ENCODE results near the gene MEF2A.
A peak's percentile ranks its signal among the peaks of the same experiment; 100 is the strongest.

The MEF2A gene

DNA sequence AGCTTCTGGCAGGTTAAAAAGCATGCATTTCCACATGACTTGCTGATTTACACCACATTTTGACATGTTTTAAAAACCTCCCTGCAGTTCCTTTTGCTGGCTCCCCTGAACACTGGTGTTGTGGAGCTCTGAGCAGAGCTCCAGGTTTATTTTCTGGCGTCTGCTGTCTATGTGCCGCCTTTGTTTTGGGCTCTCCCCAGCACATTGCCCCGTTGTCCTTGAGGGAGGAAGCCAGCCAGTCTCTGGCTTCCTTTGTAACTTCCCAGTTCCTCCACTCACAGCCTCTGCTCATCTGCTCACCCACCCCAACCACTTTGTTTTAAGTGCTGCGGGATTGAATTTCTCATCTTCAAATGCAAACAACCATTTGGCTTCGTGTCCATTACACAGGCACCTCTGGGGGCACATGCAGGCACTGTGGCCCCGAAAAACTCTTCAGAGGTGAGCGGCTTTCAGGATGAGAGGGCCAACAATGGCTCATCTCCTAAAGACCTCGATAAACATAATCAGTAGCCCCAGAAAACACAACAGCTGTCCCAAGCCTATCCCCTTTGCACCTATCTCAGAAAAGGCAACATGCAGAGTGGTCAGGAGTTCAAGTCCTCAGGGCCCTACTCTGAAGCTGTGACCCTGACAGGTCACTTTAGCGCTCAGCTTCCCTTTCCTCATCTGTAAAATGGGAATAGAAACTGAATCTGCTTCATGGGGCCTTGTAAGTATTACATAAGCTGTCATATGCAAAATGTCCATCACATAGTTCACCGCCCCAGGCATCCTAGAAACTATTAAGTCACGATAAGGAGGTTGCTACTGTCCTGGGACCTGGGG, 1.3 kb upstream of the MEF2A start:
- peak; percentile 68 for DNase-seq (ENCODE audit: low spot score)

DNA sequence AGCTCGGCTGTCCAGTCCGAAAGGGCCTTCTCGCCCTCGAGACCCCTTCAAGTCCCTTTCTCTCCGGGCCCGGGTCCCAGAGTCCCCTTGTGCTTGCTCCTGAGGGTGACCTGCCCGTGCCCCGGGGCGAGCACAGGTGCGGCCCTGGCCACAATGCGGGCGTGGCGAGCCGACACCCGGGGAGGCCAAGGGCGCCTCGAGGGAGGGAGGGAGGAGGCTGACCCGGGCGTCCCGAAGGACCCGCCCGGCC, 810 bp upstream of the MEF2A start:
- DNase-seq (ENCODE audit: low spot score) = no peak

DNA sequence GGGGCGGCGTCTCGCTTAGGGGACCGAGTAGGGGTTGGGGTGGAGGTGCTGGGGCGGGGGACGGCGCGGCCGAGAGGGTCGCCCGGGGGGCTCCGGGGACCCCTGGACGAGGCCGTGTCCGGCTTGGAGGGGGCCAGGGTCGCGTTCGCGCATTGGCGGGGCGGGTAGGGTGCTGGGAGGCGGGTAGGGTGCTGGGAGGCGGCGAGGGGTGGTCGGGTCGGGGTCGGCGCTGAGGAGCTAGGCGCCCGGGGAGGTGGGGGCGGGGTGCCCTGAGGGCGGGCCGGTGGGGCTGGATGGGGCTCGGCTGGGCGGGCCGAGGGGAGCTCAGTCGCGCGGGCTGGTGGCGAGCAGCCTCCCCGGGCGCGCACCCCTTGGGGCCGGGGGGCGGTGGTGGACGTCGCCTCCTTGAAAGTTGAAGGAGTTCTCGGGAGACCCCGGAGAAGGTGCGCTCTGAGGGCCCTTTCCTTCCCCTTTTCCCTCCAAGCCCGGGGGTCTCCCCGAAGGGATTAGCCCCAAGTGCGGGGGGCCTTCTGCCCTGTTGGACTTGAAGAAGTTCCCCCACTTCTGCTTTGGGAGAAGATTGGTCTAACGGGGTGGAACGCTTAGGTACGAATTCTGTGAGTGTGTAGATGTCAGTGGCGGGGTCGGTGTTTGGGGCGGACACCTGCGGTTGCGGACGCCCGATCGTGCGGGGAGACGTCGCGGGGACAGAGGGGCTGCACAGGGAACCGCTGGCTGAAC, 543 bp downstream of the MEF2A start:
- peak; percentile 69 for DNase-seq (ENCODE audit: low spot score)

DNA sequence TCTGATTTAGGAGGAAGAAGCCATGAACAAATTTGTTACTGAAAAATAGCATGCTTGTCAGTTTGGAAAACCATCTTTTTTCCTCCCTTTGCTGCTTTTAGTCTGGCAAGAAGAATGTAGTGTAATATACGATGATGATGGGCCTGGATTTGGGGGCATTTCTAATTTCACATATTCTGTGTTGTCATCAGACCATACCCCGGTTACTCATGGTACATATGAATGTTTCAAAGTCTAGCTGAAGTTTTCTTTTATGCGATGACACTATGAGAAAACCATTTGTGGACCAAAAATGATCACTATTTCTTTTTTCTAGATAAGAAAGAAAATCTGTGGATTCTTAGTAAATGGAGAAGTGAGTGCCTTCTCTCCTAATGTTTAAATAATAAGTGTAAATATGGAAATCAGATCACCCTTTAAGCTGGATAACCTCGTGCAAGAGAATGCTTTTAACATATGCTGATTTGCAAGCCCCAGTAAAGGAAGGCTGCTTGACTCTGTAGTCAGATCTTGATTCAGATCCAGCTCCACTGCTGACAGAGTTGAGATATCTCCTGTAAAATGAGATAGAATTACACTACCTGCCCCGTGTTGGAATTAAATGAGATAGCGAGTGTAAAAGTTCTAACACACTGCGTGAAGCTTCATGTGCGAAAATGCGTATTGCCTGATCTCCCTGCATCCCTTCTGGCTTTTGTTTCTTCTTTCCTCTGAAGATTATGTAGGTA, 3.0 kb downstream of the MEF2A start:
- DNase-seq (ENCODE audit: low spot score) = peak; percentile 43

DNA sequence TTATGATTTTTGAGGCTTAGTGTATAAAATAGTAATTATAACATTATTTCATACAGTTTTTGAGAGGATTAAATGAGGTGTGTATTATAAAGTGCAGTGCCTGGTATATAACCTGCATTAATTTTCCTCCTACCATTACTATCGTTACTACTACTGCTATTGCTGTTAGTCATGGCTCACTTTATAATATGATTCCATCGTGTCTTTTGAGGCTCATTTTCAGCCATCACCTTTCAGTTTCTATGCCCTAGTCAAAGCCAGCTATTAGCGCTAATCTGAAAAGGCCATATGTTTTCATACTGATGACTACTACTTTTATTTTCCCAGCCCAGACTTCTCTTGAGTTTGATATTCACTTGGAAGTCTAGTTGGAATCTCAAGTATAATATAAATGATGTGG, 5.5 kb downstream of the MEF2A start:
- no peak for DNase-seq (ENCODE audit: low spot score)

DNA sequence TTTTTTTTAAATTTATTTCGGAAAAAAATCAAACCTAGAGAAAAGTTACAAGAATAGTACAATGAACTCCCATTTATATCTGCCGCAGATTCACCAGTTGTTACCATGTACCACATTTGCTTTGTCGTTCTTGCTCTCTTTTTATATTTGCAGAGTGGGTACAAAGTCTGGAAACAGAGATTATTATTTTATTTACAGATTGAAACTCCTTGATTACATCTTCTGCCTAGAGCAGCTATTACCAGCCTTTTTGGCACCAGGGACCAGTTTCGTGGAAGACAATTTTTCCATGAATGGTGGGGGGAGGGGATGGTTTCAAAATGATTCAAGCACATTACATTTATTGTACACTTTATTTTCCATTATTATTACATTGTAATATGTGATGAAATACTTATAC, 8.3 kb downstream of the MEF2A start:
- no peak for DNase-seq (ENCODE audit: low spot score)

DNA sequence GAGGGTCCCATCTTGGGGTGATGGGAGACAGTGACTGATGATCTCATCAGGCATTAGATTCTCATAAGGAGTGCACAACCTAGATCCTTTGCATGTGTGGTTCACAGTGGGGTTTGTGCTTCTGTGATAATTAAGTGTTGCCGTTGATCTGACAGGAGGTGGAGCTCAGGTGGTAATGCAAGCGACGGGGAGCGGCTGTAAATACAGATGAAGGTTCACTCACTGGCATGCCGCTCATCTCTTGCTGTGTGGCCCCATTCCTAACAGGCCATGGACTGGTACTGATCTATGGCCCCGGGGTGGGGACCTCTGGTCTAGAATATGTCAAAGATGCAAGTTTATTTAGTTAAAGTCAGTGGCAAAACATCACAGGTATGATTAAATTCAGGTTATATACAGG, 8.7 kb downstream of the MEF2A start:
- no peak for DNase-seq (ENCODE audit: low spot score)

DNA sequence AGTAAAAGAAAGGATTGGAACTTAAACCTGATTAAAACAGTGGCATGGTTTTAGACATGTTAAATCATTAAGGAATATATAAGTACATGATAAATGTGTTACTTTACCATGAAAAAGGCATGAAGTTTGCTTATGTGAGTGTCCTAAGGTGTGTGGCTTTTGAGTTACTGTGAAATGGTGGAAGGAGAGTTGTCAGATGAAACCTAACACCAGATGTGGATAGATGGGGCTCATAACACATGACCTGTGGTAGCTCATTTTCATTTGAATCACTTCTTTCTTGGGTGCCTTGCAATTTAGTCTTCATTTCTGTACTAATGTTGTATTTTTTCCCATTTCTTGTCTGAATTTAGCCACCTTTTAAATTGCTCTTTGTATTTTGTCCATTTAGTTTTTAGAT, 13.0 kb downstream of the MEF2A start:
- no peak for DNase-seq (ENCODE audit: low spot score)

DNA sequence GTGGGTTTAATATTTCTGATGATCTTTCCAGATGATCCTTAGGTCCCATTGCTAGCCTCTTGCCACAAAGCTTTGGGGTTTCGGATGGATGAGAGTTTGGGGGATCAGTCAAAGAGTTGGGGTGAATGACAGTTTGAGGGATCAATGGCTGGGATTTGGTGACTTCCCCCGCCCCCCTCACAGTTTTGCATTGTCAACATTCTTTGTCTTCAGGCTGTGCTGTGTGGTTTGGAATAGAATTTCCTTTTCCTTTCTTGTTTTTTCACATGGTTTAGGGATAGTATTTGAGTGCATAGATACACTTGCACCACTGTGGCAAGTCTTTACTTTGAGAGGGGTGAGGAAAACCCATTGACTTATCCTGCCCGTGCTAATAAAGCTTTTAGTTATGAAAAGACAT, 14.3 kb downstream of the MEF2A start:
- DNase-seq (ENCODE audit: low spot score) = no peak

DNA sequence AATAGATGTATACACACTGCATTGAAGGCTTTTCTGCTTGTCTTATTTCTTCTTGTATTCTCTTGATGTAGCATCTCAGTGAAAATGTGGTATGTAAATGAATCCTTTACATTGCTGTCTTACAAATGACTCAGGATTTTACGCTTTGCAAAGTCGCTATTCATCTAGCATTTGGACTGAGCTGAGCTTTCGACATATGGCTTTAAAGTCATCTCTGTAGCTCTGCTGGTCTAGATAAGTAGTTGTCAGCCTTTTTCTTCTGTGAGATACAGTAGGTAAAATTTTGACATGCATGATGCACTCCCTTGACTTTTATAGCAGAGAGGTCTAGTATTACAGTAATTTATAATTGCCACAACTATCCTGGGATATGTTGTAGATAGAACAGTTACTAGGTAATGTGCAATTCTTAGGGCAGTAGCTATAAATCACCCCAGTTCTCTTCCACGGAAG, 16.8 kb downstream of the MEF2A start:
- DNase-seq (ENCODE audit: low spot score) = no peak

DNA sequence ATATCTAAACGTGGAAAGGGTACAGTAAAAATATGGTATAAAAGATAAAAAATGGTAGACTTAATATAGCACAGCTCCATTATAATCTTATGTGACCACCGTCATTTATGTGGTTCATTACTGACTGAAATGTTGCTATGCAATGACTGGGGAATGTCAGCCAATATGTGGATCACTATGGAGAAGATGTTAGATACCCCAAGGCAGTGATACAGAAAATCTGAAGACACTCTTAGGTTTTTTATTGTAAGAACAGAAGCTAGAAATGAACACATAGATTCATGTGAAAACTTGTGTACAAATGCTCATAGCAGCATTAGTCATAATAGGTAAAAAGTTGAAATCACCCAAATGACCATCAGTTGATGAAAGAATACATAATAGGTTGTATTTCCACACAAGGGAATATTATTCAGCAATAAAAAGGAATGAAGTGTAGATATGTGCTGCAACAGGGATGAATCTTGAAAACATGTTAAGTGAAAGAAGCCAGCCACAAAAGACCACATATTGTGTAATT, 18.4 kb downstream of the MEF2A start:
- no peak for DNase-seq (ENCODE audit: low spot score)

DNA sequence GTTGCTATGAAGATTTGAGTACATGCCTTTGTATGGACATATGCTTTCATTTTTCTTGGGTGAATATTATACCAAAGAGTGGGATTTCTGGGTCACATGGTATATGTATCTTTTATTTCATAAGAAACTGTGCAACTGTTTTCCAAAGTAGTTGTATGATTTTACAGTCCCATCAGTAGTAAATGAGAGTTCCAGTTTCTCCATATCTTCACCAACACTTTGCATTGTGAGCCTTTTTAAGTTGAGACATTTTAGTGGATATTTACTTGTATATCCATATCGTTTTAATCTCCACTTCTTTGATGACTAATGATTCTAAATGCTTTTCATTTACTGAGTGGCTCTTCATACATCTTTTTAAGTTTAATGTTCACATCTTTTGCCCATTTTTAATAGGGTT, 20.3 kb downstream of the MEF2A start:
- no peak for DNase-seq (ENCODE audit: low spot score)

DNA sequence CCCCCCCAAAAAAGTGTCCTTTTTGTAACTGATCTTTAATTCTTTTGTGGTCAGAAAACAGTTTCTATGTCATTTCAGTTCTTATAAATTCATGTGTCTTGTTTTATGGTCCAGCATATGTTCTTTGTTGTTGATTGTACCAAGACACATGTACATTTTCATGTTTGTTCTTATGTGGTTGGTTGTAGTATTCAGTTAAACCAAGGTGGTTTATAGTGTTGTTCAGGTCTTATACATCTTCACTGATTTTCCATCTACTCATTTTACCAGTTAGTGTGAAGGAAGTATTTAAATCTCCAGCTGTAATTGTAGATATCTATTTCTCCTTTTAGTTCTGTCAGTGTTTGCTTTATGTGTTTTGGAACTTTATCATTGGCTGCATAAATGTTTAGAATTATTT, 24.0 kb downstream of the MEF2A start:
- DNase-seq (ENCODE audit: low spot score) = no peak

DNA sequence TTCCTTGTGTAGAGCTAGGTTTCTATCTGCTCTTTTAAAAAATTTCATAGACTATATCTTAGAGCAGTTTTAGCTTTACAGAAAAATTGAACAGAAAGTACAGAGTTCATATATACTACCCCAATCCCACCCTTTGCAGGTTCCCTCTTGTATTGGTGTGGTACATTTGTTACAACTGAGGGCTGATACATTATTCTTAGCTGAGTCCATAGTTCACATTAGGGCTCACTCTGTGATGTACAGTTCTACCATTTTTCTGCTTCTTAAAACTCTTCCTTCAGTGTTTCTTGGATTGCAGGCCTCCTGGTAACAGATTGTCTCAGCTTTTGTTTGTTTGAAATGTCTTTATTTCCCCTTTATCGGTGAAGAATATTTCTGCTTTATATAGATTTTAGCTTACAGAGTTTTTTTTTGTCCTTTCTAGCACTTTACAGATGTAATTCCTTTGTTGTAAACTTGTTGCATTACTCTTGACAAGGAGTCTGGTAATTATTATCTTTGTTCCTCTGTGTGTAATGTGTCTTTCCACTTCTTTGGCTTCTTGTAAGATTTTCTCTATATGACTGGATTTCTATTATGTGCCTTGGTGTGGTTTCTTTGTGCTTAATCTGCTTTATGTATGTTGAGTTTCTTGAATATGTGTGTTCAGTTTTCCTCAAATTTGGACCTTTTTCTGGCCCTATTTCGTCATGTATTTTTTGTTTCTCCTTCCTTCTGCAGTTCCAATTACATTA, 25.3 kb downstream of the MEF2A start:
- no peak for DNase-seq (ENCODE audit: low spot score)

DNA sequence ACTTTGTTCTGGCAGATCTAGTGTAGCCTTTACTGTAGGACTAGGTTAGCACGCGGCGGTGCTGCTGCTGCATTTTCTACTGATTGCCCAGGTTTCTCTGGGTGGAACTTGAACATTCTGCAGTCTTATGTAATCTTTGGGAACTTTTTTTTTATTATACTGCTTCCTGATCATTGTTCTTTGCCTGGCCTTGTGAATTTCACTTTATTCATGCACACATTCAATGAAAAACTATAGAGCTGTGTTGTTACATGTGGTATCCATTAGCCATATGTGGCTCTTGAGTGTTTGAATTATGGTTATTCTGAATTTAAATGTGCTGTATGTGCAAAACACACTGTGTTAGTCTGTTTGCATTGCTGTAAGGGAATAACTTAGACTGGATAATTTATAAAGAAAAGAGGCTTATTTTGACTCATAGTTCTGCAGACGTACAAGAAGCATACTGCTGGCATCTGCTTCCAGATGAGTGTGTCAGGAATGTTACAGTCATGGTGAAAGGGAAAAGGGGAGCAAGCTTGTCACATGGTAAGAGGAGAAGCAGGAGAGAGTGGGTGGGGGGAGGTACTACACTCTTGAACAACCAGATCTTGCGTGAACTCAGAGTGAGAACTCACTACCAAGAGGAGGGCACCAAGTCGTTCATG, 26.5 kb downstream of the MEF2A start:
- no peak for DNase-seq (ENCODE audit: low spot score)

DNA sequence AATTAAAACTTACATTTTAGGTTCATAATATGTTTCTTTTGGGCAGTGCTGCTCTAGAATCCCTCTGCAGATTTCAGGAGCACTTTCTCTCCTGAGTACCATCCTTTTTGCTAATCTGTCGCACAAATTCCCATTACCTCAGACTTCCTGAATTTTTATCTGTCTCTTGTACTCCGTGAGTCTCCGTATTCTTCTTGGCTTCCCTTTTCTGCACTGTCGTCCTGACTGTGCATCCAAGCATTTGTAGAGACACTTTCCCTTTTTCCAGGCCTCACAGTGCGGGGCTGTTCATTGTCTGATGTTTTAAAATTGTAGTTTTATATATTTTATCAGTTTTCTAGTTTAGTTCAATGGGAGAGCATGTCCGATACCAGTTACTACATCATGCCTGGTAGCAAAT, 27.3 kb downstream of the MEF2A start:
- no peak for DNase-seq (ENCODE audit: low spot score)

DNA sequence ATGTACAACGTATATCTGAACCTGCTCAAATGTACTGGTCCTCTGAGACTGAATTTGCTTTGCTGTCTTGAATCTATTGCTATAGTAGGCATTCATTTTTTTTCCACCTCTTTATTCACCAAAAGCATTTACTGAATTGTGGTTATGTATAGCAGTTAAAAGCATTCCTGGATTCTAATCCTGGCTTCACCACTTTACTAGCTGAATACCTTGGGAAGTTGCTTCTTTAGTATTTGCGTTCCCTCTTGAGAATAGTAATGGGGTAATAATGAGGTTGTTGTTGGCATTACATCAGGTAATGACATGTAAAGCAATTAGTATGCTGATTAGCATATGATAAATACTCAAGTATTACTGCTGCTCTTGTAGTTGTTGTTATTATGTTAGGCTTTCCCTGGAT, 29.1 kb downstream of the MEF2A start:
- DNase-seq (ENCODE audit: low spot score) = no peak

DNA sequence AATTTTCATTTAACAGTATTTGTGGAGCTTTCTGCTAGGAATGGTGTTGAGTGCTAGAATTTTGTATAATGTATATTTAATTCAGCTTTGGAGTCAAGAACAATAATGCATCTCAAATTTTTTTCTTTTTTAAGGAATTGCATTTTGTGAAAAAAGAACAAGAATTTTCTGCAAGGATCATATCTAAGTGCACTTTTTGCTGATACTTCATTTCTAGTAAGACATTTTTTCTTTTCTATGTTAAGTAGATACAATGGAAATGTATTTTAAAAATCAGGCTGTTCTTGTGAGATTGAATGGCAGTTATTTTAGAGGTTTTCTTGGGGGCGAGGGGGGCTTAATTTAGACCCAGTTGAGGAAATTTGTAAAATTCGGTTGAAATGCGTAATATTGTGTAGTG, 32.5 kb downstream of the MEF2A start:
- DNase-seq (ENCODE audit: low spot score) = no peak

DNA sequence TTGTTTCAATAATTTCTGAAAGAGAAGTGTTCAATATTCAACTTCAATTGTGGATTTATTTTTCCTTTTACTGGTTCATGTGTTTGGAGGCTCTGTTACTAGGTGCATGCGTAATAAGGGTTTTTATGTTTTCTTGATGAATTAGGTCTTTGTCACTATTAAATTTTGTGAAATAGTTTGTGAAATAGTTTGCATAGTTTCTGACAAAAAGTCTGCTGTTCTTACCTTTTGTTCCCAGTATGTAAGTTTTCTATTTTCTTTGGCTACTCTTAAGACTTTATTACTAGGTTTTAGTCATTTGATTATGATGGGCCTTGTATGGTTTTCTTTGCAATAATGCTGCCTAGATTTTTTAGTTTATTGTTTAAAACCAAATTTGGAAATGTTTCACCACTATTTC, 38.0 kb downstream of the MEF2A start:
- DNase-seq (ENCODE audit: low spot score) = no peak

DNA sequence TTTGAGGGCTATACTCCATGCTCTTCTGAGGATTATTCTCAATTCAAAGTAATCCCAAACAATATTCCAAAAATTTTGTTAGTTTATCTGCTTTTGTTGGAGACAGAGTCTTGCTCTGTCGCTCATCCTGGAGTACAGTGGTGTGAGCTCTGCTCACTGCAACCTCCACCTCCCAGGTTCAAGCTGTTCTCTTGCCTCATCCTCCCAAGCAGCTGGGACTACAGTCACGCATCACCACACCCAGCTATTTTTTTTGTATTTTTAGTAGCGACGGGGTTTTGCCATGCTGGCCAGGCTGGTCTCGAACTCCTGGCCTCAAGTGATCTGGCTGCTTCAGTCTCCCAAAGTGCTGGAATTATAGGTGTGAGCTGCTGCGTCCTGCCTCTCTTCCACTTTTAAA, 39.1 kb downstream of the MEF2A start:
- DNase-seq (ENCODE audit: low spot score) = peak; percentile 48

DNA sequence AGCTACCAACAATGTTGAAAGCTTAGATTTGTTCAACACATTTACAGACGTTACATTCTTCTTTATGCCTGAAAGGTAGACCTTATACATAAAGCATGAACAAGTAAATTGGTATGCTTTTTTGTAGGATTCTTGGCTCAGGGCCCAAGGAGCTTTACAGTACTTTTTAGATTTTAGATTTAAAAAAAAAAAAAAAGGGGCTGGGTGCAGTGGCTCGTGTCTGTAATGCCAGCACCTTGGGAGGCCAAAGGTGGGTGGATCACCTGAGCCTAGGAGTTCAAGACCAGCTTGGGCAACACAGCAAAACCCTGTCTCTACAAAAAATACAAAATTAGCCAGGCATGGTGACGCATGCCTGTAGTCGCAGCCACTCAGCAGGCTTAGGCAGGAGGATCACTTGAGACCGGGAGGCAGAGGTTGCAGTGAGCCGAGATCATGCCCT, 39.7 kb downstream of the MEF2A start:
- no peak for DNase-seq (ENCODE audit: low spot score)

DNA sequence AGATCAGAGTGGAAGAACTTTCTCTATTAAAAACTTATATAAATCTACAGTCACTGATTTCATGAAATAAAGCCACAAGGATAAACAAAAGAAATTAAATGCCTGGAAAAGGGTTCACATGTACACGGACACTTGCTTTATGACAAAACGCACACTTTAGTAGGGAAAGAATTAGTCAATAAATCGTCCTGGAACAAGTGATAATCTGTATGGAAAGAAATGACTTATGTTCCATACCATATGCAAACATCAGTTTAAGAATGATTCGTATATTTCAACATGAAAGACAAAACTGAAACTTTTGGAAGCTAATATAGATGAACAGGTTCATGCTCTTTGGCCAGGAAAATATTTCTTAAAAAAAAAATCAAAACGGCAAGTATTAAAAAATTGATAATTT, 40.2 kb downstream of the MEF2A start:
- DNase-seq (ENCODE audit: low spot score) = no peak

Data from NAMALWA (cell line).